Measurements from ENCODE around the gene ESD.

DNA sequence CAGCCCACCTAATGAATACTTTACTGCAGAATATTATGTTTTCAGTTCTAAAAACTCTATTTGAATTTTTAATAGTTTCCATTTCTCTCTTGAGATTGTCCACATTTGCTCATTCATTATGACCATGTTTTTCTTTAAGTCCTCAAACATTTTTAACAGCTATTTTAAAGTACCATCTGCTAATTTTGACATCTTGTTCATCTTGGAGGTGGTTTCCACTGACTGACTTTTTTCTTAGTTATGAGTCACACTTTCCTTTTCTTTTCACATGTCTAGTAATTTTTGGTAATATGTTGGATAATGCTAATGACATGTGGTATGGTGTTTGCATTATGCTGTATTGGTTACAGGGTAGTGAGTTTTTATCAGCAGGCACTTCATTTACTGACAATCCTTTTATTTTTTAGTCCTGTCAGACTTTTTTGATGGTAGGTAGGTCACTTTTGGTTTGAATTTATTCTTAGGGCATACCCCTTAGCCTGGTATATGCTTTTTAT is 15.4 kb upstream of the ESD start:
- TF ChIP-seq, protein P1, sequence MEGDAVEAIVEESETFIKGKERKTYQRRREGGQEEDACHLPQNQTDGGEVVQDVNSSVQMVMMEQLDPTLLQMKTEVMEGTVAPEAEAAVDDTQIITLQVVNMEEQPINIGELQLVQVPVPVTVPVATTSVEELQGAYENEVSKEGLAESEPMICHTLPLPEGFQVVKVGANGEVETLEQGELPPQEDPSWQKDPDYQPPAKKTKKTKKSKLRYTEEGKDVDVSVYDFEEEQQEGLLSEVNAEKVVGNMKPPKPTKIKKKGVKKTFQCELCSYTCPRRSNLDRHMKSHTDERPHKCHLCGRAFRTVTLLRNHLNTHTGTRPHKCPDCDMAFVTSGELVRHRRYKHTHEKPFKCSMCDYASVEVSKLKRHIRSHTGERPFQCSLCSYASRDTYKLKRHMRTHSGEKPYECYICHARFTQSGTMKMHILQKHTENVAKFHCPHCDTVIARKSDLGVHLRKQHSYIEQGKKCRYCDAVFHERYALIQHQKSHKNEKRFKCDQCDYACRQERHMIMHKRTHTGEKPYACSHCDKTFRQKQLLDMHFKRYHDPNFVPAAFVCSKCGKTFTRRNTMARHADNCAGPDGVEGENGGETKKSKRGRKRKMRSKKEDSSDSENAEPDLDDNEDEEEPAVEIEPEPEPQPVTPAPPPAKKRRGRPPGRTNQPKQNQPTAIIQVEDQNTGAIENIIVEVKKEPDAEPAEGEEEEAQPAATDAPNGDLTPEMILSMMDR (IDR thresholded peaks at IDR 0.05), result no peak
- no peak for TF ChIP-seq POLR2A (IDR thresholded peaks at IDR 0.05)

Measured in testis (tissue), 2 donors.